Measurements from ENCODE around the gene ACAT1.
"Not testable (repeated sequence)": the region's sequence is repeated elsewhere in the genome, so short reads cannot be mapped to it uniquely, and the experiment has no call there.

ACAT1 gene

DNA sequence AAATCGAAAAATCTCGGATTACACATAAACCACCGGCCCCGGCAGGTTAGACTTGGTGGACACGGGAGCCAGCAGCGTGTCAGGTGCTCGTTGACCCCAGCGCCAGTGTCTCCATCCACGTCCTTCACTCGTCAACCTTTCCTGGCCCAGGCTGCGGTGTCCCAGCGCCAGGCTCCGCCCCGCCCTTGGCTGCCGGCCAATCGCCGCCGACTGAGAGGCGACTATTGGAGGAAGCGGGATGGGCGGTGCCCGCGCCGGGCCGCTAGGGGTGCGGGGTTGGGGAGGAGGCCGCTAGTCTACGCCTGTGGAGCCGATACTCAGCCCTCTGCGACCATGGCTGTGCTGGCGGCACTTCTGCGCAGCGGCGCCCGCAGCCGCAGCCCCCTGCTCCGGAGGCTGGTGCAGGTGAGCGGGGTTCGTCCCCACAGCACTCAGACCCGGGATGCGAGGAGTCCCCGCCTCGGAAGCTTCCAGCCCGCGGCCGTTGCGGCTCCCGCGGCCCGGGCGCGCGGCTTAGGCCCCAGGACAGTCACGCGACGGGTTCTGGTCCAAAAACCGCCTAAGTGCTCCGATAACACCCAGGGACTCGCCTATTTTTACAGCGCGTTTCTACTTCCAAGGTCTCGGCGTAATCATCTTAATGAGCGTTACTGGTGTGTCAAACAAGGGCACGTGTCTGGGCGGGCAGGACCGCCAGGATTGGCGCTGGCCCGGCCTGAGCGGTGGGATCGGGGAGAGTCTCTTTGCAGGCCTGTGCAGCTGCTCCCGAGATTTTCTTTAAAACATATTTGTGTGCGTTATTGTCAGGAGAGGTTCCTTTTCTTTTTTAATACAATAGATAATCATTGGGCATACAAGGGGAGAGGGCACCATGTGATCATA is at the start of gene ACAT1:
Gene ACAT1, plus strand, starts transcription at position 294 of the 882 bp plus-strand sequence. Its CDS starts 40 bp downstream, at position 334.
- DNase-seq, result peak; percentile 73 to 88

DNA sequence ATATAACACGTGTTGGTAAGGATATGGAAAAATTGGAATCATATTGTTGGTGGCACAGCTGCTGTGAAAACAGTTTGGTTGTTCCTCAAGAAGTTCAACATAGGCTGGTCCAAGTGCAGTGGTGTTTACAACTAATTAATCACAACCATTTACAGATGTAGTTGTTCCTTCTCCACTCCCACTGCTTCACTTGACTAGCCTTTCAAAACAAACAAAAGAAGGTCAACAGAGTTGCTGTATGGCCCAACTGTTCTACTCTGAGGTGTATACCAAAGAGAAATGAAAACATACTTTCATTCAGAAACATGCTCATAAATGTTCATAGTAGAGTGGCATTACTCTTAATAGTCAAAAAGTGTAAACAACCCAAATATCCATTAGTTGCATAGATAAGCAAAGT is 36.6 kb upstream of the ACAT1 start:
- DNase-seq, result no peak

DNA sequence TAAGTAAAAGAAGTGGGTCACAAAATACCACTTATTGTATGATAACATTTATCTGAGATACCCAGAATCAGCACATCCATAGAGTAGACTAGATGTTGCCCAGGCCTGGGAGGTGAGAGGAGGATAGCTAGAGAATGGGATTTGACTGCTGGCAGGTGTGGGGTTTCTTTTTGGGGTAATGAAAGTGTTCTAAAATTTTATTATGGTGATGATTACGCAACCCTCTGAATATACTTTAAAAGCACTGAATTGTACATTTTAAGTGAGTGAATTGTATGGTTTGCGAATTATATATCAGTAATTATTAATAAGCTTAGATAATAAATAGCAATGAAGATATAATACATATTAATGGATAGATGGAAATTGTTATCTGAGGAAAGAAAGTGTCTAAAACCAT is 35.7 kb upstream of the ACAT1 start:
- no peak for DNase-seq

DNA sequence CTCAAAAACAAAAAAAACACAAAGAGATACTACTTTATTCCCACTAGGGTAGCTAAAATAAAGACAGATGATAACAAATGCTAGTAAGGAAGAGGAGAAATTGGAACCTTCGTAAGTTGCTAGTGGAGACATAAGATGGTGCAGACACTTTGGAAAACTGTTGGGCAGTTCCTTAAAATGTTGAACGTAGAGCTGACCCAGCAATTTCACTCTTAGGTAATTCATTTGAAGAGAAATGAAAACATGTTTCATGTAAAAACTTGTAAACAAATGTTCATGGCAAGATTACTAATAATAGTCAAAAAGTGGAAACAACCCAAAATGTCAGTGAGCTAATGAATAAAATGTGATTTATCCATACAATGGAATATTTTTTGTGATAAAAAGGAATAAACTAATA is 29.2 kb upstream of the ACAT1 start:
- no peak for DNase-seq

DNA sequence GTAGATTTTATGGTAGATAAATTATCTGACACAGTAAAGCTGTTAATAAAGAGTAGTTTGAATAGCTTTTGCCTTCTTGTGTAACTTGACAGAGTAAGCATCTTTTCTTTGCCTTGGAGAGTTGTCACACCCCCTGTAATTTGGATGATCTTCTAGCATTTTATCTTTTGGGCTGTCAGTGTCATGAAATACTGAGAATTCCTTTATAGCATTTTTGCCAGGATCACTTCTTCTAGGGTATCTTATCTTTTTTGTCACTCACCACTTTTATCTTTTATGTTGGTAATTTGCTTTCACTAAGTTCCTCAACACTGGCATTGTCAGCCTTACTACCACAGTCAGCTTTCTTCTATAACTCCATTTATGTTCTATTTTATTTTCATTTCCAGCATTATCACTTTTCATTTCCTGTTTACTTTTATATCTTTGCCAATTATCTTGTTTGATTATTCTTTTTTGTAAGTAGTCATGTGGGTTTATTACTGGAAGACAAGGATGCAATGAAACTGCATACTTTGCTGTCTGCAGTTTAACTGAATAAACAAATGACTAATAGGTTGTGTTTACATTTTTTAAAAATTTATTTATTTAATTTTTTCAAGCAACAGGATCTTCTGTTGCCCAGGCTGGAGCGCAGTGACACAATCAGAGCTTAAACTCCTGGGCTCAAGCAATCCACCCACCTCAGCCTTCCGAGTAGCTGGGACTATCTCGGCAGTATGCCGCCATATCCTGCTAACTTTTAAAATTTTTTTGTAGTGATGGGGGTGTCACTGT is 28.1 kb upstream of the ACAT1 start:
- no peak for DNase-seq

DNA sequence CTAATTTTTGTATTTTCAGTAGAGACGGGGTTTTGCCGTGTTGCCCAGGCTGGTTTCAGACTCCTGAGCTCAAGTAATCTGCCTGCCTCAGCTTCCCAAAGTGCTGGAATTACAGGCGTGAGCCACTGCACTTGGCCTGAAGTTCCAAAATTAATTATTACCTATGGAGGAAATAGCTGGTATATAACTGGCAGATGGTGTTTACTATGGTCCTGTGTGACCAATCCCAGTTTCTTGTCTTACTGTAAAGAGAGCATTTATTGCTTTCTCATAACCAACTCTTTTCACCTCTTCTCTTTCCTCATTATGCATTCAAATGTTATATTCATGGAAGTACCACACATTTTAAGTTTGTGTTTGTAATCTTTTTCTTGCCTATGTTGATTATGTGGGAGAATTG is 24.2 kb upstream of the ACAT1 start:
- DNase-seq, result no peak

DNA sequence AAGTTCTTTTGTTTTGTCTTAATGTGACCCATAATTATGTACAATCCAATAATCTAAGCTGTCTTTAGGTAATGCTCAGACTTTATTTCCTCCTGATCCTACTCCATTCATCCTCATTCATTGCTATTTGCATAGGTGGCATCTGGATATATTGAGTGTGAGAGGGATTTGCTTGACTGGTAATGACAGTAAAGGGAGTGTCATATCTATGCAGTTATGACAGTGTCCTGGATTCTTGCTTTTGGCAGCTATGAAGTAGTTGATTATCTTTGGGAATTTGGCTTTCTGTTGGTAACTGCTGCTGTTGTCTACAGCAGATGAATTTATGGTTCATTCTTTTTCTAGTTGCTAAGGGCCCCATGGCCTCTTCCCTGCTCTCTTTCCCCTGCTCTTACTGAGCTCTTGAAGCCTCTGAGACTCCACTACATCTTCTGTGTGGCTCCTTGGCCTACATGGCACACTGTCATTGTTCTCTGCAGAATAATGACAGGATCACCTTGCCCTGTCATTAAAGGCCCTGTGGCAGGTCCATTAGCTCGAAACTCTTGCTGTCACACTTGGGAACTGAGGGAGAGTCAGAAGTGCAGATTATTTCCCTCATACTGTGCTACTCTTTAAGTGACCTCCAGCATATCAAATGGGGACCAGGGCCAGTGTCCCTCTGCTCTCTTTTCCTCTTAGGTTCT is 20.1 kb upstream of the ACAT1 start:
- DNase-seq, result no peak

DNA sequence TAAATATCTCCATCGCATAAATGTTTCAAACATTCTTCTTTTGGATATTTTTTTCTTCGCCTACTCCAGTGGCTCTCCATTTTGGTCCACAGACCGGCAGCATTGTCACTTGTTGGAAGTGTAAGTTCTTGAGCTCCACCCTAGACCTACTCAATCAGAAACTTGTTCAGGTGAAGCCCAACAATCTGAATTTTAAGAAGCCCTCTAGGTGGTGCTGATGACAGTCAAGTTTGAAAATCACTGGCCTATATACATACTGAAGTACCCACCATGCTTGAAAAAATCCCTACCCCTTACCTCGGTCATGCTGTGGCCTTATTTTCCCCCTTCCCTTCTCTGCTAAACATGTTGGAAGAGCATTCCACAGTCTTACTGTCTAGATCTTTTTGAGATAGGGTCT is 10.2 kb upstream of the ACAT1 start:
- DNase-seq, result no peak

DNA sequence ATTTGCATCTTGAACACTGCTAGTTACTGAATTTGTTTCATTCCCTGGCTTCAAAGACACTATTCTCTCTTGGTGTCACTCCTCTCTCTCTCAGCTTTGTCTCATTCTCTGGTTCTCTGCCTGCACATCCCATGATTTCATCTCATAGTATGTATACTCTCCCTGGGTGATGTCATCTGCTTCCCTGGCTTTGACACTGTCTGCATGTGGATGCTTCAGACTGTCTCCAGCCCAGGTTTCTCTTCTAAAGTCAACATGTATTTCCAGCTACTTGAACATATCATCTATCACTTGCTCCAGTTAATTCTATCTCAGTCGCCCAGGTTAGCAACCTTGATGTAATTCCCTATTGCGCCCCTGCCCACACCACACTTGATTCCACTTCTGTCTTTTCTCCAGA is 9.3 kb upstream of the ACAT1 start:
- DNase-seq, result no peak

DNA sequence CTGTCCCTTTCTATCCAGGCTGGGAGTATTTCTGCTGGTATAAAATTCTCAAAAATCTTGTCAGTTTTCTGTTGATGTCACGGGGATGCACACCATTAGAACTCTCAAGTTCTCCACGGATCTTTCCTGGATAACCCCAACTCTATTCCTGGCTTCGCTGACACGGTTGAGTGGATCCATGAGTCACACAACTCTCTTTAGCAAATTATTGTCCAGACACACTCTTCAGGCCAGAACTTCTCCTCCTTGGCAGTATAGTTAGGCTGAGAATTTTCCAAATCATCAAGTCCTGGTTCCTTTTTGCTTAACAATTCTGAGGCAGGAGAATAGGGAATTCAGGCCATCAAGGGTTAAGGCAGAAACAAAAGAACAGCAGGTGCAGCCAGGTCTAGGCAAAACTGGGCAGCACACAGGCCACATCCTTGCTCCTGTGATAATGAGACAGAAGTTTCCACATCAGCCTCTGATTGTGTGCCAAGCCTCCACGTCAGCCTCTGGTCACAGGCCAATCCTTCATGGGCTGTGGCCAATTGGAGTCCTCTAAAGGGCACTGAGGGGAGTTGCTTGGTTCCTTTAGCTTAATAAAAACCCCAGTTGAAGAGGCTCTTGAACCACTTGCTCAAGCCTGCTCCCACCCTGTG is 5.7 kb upstream of the ACAT1 start:
- DNase-seq, result no peak

DNA sequence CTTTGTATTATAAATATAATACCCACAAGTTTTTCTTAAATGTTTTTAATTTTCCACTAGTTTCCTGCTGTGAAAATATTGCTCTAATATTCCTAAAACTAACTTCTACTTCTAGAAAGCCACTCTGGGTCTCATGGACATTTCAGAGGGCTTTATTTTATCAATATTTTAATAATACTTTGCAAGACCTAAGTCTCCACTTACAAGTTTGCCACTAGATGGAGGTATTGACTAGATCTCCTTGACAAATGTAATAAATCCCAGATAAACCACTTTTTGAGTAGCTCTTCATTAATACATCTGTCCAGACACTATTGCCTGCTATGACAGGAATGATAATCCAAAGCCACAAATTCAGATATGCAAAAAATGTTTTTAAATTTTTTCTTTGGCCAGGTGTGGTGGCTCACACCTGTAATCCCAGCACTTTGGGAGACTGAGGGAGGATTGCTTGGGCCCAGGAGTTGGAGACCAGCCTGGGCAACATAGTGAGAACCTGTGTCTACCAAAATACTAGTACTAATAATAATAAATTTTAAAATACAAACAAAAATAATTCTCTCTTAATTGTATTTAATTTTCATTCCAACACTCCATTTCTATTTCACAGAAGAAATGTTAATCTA is 3.5 kb upstream of the ACAT1 start:
- peak in 1 of 2 donors; percentile 44 for DNase-seq

DNA sequence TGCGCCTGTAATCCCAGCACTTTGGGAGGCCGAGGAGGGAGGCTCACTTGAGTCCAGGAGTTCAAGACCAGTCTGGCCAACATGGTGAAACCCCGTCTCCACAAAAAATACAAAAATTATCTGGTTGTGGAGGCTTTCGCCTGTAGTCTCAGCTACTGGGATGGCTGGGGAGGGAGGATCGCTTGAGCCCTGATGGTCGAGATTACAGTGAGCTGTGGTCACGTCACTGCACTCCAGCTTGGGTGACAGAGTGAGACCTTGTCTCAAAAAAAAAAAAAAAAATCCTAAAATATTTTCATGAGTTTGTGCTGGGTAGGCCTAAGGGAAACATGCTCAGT is 462 bp upstream of the ACAT1 start:
- DNase-seq, result not testable (repeated sequence)

DNA sequence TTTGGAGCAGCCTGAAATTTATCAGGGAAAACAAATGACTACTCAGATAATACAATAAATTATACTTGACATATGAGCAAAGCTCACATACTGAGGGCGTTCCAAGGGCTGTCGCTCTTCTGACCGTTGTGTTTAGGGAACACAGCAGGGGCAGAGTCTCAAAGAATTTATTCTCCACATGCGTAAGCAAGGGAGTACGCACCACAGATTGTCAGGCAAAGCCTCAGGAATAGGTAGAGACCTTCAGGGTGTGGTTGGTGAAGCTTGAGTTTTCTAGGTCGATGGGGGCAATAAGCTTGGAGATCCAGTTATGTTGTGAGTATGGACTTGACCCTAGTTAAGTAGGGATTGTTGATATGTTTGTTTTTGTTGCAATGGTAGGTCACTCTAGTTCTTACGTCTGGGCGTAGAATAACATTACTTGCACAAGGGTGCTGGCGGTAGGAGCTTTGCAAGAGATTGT is 830 bp downstream of the ACAT1 start:
- no peak for DNase-seq

DNA sequence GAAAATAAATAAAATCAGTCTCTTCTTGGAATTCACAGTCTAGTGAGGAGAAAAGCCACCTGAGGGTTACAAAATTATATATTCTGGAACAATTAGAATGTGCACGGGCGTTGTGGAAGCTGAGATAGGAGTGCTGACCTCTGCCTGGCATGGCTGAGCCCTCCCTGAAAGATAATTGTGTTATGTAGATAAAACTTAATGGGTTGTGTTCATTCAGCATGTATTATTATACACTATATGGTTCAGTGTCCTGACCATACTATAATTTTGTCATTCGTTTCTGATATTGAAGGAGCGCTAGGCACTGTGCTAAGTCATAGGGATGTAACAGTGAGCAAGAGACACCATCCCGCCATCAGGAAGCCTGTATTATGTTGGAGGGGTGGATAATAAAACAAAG is 3.7 kb downstream of the ACAT1 start:
- no peak for DNase-seq

DNA sequence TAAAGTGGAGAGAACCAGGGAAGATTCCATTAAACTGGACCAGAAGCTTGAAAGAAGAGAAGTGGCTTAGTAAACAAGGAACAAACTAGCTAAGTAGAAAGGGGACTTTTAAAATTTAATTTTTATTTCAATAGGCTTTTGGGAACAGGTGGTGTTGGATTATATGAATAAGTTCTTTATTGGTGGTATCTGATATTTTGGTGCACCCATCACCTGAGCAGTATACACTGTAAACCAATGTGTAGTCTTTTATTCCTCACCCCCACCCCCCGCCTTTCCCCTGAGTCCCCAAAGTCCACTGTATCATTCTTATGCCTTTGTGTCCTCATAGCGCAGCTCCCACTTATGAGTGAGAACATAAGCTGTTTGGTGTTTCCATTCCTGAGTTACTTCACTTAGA is 7.4 kb downstream of the ACAT1 start:
- DNase-seq, result no peak

DNA sequence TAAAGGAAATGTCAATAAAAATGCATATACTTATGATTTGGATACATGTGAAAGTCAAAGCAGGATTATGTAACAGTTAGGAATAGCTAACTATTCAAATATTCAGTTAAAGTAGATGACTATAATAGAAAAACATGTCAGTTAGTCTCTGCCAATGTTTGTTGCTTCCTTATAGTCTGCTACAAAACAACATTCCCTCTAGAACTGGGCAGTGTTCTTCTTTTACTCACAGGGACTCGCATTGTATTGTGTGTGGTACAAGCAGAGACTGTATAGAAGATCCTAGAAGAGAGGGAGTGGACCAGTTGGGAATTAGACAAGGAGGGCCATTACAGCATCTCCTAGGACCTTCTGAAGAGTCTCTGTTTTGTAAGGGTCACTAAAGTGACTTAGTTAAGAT is 10.6 kb downstream of the ACAT1 start:
- DNase-seq, result no peak

DNA sequence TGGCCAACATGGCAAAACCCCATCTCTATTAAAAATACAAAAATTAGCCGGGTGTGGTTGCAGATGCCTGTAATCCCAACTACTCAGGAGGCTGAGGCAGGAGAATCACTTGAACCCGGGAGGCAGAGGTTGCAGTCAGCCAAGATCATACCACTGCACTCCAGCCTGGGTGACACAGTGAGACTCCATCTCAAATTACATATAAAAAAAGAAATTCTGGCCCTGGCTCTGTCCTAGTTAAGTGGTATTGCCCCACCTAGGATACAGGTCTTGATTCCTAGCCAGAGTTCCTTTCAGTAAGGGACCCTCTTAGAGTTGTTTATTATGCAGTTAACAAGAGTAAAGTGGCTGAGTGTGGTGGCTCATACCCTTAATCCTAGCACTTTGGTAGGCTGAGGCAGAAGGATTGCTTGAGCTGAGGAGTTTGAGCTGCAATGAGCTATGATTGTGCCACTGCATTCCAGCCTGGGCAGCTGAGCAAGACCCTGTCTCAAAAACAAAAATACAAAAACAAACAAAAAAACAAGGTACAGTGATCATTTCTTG is 11.7 kb downstream of the ACAT1 start:
- DNase-seq, result not testable (repeated sequence)

DNA sequence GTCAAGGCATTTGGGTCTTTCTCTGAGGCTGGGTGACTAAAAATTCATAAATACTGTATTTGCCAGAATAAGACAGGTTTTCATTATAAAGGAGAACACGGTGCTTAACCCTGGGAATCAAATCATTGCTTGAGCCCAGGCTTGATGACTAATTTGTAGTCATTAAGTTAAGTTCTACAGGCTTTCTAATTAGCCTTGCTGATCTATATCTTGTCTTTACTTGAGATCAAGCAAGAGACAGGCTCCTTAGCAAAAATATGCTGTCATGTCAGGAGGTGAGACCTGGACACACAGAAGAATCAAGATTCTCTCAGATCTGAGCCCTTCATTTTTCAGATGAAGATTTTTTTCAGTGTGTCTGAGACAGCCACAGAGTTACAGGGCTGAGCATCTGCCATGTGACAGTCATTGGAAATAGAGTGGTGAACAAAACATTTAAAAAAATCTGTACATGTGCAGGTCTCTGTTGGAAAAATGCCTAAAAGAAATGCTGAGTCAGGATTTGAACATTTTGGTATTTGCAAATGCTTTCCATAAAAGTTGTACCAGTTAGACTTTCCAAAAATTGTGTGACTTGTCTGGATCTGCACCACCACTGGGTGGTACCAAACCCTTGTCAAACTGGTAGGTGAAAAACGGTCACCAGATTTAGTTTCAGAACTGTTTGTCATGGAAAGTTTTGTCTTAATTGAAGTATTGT is 14.6 kb downstream of the ACAT1 start:
- DNase-seq, result no peak

DNA sequence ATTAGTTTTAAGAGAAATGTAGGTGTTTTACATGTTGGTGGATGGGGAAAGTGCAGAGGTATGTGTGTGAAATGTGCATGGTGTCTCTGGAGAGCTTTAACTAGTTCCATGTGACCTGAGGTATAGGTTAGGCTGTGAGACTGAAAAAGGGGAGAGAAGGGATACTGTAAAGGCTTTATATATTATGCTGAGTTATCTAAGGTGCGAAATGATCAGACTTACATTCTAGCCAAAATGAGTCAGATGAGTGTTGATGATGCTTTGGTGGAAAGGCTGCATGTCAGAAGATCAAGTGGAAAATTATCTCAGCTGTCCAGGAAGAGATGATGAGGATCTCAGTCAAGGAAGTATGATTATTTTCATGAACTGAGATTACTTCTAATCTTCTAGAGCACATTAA is 15.8 kb downstream of the ACAT1 start:
- DNase-seq, result no peak

DNA sequence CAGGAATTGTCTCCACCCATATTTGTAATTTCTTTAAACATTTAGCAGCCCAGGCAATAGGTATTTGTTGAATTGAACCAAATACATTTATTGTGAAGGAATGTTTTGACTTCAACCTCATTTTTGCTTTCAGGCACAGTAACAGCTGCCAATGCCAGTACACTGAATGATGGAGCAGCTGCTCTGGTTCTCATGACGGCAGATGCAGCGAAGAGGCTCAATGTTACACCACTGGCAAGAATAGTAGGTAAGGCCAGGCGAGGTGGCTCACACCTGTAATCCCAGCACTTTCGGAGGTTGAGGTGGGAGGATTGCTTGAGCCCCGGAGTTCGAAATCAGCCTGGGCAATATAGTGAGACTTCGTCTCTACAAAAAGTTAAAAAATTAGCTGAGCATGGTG is 20.9 kb downstream of the ACAT1 start:
- no peak for DNase-seq

DNA sequence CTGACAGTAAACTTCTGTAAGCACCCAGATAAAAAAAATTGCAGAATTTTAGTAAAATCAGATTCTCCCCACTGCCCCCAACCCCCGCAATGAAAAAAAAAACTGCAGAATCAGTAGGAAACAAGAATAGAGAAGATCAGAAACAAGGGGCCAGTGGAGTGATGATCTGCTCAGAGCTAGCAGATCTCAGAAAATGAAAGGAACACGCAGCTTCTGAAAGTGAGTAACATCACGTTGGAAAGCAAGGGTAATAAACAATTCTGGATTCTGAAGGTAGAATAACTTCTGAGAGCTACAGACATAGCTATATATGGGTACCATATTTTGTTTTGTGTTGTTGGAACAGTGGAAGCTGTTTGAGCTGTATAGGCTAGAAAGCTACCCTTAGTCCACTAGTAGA is 23.2 kb downstream of the ACAT1 start:
- no peak for DNase-seq

DNA sequence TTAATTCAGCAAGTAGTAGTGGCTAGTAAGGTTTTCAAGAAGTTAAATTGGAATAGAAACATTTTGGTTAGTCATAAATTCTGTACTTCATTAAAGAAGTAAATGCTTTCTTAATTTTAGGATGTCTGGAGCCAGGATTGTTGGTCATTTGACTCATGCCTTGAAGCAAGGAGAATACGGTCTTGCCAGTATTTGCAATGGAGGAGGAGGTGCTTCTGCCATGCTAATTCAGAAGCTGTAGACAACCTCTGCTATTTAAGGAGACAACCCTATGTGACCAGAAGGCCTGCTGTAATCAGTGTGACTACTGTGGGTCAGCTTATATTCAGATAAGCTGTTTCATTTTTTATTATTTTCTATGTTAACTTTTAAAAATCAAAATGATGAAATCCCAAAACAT is 25.8 kb downstream of the ACAT1 start:
- no peak for DNase-seq
